GM18867 (cell line): ENCODE results near the gene DOK3.
A peak's percentile ranks its signal among the peaks of the same experiment; 100 is the strongest.
"Not testable (repeated sequence)": the region's sequence is repeated elsewhere in the genome, so short reads cannot be mapped to it uniquely, and the experiment has no call there.

Source experiments
- ATAC-seq: cut with Tn5 transposase; IDR thresholded peaks from one replicate; pipeline ENCODE4 v1.9.1; 2021; ENCODE audit warnings: mild to moderate bottlenecking, moderate library complexity; ENCODE audit not compliant: unreplicated experiment

Gene DOK3

GRCh38 chr5:177498013-177498787 lies 11.4 kb downstream of the DOK3 start:
- peak; percentile 3 for ATAC-seq

- peak; percentile 75 for ATAC-seq
These were observed 12.2 kb downstream of the DOK3 start, which contains the start of gene PDLIM7 for GRCh38 chr5:177497292-177498012. TSS of gene PDLIM7 (minus strand) at chr5:177497604. CDS start at chr5:177496512, 1,092 bp downstream.

- ATAC-seq, result no peak
These were observed 12.8 kb downstream of the DOK3 start for GRCh38 chr5:177496727-177497291.

GRCh38 chr5:177496070-177496726 lies 13.4 kb downstream of the DOK3 start:
- ATAC-seq, result no peak

GRCh38 chr5:177495243-177496060 lies 14.2 kb downstream of the DOK3 start:
- ATAC-seq, result no peak

GRCh38 chr5:177494346-177495195 lies 15.1 kb downstream of the DOK3 start:
- no peak for ATAC-seq

- ATAC-seq, result no peak
These were observed 15.8 kb downstream of the DOK3 start for GRCh38 chr5:177493795-177494345.

- no peak for ATAC-seq
These were observed 16.8 kb downstream of the DOK3 start for GRCh38 chr5:177492841-177493240.

GRCh38 chr5:177491983-177492746 lies 17.5 kb downstream of the DOK3 start:
- no peak for ATAC-seq

GRCh38 chr5:177491429-177491945 lies 18.1 kb downstream of the DOK3 start:
- ATAC-seq, result no peak

- ATAC-seq, result no peak
These were observed 18.6 kb downstream of the DOK3 start for GRCh38 chr5:177490992-177491391.

GRCh38 chr5:177490311-177490991 lies 19.2 kb downstream of the DOK3 start:
- ATAC-seq, result no peak

- ATAC-seq, result no peak
These were observed 20.4 kb downstream of the DOK3 start for GRCh38 chr5:177489119-177489716.

GRCh38 chr5:177487975-177488374 lies 21.7 kb downstream of the DOK3 start:
- no peak for ATAC-seq

- no peak for ATAC-seq
These were observed 22.5 kb downstream of the DOK3 start for GRCh38 chr5:177487144-177487543.

- no peak for ATAC-seq
These were observed 23.4 kb downstream of the DOK3 start for GRCh38 chr5:177486256-177486655.

GRCh38 chr5:177485753-177486152 lies 23.9 kb downstream of the DOK3 start:
- not testable (repeated sequence) for ATAC-seq
